Fibroblast of skin of right quadriceps (primary cell): ENCODE data around the gene YEATS2.
A peak's percentile ranks its signal among the peaks of the same experiment; 100 is the strongest.
"Not testable (repeated sequence)": the region's sequence is repeated elsewhere in the genome, so short reads cannot be mapped to it uniquely, and the experiment has no call there.

Experiments
- DNase-seq: peaks from one replicate; pipeline ENCODE4 v3.0.0-alpha.2; 2013

Gene YEATS2

DNA sequence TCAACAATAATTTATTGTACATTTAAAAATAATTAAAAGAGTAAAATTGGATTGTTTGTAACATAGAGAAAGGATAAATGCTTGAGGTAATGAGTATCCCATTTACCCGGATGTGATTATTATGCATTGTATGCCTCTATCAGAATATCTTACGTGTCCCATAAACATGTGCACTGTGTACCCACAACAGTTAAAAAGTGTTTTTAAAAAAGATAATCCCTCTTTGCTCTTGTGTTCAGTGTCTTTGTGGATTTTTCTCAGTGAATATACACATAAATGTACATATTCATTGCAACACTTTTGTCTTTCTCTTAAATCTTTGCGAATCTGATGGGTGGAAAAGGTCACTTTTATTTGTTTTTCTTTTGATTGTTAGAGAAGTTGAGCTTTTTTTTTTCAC, 20.4 kb downstream of the YEATS2 start:
- DNase-seq, result no peak

DNA sequence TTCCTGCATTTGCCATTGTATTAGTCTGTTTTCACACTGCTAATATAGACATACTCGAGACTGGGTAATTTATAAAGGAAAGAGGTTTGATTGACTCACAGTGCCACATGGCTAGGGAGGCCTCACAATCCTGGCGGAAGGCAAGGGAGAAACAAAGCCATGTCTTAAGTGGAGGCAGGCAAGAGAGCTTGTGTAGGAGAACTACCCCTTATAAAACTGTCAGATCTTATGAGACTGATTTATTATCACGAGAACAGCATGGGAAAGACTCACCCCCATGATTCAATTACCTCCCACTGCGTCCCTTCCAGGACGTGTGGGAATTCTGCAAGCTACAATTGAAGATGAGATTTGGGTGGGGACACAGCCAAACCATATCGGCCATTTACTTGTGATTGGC, 27.8 kb downstream of the YEATS2 start:
- DNase-seq, result no peak

DNA sequence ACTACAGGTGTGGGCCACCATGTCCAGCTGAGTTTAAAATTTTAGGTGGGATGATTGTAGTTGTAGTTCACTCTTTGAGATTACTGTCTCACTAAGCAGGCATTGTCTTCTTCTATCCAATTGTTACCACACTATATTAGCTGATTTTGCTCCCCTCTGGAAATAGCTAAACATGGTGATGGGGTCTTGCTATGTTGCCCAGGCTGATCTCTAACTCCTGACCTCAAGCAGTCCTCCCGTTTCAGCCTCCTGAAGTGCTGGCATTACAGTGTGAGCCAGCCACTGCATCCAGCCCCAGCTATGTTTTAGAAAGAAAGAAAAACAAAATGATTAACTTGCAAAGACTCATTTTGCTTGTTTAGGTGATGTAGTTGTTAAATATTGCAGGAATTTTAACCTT, 30.6 kb downstream of the YEATS2 start:
- no peak for DNase-seq

DNA sequence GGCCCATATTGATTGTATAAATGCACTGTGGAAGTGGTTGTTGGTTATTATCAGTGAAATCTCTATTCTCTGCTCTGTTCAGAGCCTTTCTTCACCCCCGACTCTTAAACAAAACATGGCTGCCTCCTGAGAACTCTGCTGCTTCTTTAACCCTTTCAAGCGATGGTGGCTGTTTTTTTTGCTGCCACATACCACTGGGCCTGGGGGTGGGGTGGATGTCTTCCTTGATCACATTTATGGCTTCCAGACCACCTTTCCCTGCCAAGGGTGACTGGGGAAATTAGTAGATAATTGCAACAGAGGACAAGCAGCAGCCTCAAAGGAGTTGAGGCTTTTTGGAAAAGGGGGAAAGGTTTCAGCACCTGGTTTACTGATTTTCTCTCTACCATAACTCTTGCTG, 32.8 kb downstream of the YEATS2 start:
- DNase-seq, result no peak

DNA sequence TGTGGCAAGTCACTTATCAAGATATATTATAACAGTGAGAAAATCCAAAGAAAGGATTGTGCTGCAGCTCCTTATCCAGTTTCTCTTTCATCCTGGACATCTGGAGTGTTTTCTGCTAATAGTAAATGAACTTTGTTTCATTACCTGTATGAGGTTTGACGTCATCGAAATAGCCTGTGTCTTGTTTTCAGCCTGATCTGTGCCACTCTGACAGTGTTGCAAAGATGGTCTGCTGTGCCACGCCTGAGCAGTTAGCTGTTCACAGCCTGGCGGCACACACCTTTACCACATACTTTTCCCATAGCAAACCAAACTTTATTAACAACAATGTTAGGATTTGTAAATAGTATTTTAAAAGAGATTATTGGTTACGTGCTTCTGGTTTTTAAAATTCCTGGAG, 34.0 kb downstream of the YEATS2 start:
- no peak for DNase-seq

DNA sequence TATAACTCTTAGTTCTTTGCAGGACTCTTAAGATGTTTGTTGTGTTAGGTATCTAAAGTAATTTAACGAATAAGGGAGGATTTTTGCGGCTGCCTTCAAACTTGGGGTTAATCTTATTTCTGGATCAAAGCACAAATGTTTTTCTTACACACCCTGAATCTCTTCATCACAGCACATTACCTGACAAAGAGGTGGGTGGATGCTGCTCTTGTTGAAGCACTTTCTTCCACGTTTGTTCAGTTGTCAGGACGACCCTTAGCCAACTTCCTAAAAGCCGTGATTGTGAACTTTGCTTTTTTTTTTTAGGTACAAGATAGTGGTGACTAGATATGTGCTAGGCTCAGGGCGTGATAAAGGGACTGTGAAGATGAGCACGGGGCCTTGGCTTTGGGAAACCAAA, 36.0 kb downstream of the YEATS2 start:
- no peak for DNase-seq

DNA sequence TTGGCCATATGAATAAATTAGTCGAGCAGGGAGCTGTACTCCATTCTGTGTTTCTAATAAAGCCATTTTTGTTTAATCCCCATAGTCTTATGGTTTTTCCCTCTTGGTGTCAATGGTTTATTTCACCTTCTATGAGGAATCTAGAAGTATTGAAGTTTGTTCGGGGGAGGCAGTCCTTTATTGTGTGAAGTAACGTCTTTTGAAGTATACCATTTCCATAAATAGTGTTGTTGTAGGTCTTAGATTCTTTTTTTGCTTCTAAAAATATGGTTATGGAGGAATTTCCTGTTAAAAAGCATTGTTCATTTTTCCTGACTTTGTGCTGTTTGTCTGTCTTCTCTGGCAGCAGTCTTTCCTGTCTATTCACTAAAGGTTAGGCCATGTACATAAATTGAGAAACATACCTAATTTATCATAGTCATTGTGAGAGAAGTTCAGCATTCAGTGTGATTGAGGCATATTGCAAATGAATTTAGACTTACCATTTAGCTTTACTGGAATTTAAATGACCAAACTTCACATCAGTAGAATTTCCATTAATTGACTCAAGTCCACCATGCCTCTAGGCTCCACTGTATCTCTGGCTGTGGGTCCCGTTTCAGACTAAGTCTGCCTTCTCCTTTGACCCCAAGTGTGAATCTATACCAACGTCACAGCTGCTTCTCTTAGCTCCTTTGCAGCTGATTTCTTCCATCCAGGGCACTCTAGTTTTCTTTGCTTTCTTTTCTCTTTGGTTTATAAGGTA, 37.3 kb downstream of the YEATS2 start:
- DNase-seq, result no peak

DNA sequence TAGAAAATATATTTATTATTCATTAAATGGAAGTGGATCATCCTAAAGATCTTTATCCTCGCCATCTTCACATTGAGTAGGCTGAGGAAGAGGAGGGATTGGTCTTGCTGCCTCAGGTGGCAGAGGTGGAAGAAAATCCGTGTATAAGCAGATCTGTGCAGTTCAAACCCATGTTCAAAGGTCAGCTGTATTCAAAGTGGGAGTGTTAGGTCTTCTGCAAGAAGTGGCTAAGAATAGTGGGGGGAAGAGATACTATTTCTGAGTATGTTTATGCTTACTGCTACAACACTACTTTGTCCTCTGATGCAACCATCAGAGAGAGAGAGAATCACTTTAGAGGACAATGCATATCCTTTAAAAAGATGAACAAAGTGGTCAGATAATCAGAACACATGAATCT, 39.5 kb downstream of the YEATS2 start:
- DNase-seq, result no peak

DNA sequence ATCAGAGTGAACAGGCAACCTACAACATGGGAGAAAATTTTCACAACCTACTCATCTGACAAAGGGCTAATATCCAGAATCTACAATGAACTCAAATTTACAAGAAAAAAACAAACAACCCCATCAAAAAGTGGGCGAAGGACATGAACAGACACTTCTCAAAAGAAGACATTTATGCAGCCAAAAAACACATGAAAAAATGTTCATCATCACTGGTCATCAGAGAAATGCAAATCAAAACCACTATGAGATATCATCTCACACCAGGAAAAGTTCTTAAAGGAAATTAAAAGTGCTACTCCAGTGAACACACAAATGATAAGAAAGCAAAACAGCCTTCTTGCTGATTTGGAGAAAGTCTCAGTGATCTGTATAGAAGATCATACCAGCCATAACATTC, 42.6 kb downstream of the YEATS2 start:
- DNase-seq, result not testable (repeated sequence)

DNA sequence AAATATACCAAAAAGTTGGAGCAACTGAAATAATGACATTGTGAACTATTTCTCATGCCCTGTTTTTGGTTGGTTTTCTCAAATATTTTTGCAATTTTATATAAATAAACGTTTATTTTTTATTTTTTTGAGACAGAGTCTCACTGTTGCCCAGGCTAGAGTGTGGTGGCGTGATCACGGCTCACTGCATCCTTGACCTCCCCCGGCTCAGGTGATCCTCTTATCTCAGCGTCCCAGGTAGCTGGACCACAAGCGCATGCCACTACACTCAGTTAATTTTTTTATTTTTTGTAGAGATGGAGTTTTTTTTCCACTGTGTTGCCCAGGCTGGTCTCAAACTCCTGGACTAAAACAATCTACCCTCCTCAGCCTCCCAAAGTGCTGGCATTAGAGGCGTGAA, 45.6 kb downstream of the YEATS2 start:
- no peak for DNase-seq

DNA sequence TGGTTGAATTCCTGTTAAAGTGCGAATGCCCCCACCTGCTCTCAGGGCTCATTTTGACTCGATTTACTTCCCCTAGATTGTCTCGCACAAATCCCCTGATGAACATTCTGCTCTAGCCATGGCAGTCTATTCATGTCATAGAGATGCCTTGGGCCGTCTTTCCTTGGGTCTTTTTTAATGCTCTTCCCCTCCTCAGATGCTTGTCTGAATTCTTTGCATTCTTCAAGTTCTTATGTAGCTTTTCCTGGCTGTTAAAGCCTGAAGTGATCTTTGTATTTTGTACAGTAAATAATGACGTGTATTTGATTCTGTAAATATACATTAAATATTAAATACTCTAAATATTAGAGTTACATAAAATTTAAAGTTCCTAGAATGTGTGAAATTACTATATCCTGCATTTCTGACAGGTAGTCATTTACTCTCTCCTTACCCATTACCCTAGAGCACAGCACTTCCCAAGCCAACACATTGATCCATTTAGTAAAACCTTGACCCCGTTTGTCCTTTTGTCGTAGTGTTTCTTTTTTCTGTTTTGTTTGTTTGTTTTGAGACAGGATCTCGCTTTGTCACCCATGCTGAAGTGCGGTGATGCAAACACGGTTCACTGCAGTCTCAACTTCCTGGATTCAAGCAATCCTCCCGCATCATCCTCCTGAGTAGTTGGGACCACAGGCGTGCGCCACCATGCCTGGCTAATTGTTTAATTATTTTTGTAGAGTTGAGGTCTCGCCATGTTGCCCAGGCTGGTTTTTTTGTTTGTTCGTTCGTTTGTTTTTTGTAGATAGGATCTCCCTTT, 47.9 kb downstream of the YEATS2 start:
- DNase-seq, result peak; percentile 60

DNA sequence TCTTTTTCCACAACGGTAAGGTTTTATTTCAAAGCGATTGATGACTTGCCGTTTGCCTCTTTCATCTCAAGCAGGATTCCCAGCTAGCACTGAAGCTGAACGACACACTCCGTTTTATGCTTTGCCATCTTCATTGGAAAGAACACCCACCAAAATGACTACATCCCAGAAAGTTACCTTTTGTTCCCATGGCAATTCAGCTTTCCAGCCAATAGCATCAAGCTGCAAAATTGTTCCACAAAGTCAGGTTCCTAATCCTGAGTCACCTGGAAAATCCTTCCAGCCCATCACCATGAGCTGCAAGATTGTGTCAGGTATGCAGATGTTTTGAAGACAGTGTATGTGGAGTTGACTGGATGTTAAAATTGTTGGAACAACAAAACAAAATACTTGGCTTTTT, 56.5 kb downstream of the YEATS2 start:
- DNase-seq, result no peak

DNA sequence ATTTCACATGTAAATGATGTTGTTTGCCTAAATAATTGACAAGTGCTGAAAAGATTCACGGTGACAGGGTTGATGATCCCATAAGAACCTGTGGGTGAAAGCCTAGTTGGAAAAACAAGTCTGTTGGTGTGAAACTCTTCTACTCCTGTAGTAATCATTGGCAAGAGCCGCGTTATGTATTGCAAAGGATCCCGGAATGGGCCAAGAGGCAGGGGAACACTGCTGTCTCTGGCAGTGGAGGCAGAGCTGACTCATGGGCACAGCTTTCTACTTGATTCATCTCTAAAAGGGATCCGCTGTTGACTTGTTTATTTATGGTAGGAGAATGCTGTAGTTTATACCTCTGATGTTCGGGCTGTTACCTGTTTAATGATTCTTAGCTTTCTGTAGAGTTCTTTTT, 64.7 kb downstream of the YEATS2 start:
- DNase-seq, result no peak

DNA sequence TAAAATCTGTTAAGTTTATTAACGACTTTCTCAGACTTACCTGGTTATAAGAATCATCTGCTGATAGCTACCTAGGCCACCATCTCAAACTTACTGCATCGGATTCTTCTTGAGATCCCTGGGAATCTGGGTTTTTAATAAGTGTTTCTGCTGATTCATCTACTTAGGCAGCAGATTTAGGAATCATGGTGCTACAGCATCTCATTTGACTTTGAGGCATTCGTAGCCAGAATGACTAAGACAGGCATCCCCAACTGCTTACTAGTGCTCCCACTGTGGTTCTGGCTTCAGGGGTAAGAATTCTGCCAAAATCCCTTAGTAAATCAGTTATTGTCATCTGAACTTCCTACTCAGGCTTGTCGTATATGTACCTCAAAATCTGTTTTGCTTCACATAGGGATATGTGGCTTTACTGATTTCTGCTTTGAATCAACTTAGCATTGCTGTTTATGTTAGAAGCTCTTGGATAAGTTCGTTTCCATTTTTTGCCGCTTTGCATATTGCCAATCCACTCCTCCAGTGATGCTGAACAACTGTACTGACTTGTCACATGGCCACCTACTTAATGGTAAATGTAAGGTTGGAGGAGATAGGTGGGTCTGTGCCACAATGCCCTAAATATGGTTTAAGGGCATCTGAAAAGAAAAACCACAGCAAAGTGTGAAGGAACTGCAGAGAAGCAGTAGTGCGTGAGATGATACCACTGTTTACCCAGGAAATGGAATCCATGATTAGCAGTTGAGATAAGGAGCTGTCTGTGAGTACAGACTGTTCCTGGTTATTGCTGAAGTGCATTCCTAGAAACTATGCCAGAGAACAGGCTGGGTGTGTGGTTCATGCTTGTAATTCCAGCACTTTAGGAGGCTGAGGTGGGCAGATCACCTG, 67.5 kb downstream of the YEATS2 start:
- peak; percentile 56 for DNase-seq

DNA sequence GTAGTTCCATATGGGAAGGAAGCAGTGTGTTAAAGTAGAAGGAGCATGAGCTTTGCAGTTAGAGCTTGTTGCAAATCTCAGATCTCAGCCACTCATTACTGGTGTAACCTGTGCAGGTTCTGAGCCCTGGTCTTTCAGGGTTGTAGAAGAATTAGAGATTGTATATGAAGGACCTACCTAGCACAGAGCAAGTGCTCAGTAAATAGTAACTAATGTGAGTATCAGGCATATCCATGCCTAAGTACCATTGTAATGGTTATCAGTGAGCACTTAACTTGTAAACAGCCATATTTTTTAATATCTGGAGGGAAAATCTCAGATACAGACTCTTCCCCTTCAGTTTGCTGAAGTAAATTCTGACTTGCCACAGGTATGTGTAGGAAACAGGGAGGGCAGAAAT, 68.5 kb downstream of the YEATS2 start:
- DNase-seq, result no peak

DNA sequence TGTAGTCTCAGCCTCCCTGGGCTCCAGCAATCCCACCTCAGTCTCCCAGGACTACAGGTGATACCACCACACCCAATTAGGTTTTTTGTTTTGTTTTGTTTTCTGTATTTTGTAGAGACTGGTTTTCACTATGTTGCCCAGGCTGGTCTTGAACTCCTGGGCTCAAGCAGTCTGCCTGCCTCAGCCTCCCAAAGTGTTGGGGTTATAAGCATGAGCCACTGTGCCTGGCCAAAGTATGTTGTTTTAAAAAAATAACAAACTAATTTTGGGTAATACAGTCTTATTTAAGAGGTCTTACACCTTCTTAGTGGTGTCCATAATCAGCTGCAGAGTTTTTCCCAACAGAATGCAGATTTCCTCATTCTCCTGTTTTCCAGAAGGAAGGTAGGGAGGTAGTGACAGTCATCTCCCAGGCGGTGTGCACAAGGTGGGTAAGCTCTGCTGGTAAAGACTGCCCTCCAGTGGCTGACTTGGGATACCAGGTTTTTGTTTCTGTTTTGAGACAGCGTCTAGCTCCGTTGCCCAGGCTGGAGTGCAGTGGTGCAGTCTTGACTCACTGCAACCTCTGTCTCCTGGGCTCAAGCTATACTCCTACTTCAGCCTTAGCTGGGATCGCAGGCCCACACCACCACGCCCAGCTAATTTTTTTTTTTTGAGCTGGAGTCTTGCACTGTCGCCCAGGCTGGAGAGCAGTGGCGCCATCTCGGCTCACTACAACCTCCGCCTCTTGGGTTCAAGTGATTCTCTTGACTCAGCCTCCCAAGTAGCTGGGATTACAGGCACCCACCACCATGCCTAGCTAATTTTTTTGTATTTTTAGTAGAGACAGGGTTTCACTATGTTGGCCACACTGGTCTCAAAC, 69.4 kb downstream of the YEATS2 start:
- DNase-seq, result peak; percentile 58

DNA sequence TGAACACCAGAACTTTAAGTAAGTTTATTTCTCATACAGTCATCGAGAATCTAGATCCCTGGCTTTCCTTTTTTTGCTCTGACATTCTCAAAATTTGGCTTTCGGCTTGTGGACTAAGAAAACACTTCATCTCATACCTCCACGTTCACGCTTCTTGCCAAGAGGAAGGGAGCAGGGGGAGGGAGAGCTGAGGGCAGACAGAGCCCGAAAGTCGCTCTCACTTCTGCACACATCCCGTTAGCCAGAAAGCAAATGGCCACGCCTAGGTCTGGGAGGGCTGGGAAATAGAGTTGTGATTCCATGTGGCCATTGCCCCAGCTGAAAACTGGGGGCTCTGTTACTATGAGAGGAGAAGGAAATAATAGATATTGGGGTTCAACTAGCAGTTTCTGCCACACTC, 70.5 kb downstream of the YEATS2 start:
- DNase-seq, result no peak

DNA sequence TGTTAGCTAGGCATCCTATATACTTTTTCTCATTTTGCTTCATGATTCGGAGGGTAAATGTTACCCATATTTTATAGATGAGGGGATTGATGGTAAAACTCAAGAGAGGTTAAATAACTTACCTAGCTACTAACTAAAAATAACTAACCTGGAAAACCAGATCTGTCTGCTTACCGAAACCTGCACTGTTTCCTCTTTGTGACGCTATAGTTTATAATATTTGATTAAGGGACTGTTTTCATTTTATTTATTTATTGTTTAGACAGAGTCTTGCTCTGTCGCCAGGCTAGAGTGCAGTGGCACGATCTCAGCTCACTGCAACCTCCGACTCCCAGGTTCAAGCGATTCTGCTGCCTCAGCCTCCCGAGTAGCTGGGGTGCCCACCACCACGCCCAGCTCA, 71.9 kb downstream of the YEATS2 start:
- DNase-seq, result no peak

DNA sequence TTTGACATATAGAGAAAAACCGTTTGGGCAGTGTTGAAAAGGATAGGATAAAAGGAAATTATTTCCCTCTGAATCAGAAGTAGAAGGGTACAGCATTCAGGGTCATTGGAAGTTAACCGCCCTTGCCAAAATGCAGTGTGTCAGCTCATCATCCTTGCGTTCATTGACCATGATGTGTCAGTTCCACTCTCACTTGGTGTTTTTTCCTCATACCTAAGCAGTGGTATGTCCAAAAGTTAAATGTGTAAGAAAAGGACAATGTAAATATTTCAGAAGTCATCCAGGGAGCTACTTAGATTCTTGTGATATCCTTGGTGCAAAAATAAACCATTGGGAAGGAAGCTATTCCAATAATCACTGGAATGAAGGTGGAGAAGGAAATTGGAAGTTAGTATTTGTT, 77.0 kb downstream of the YEATS2 start:
- DNase-seq, result peak; percentile 41

DNA sequence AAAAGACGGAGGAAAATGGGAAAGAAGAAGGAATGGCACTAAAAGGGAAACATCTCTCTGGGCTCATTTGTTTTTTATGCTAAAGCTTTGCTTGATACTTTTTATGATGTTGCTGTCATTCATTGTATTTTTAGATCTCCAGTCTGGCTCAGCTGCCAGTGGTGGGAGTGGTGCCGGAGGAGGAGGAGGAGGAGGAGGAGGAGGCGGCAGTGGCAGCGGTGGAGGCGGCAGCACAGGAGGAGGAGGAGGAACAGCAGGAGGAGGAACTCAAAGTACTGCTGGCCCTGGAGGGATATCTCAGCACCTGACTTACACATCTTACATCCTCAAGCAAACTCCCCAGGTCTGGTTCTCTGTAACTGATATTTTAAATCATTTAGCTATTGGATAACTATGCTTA, 78.2 kb downstream of the YEATS2 start:
- DNase-seq, result no peak

DNA sequence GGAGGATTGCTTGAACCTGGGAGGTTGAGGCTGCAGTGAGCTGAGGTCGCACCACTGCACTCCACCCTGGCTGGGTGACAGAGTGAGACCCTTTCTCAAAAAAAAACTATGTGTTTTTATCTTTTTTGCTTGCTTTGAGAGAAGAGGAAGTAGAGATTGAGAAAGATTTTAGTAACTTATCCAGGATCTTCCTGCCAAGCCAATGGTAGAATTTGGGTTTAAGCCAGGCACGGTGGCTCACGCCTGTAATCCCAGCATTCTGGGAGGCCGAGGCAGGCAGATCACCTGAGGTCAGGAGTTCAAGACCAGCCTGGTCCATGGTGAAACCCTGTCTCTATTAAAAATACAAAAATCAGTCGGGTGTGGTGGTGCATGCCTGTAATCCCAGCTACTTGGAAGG, 78.9 kb downstream of the YEATS2 start:
- DNase-seq, result not testable (repeated sequence)

DNA sequence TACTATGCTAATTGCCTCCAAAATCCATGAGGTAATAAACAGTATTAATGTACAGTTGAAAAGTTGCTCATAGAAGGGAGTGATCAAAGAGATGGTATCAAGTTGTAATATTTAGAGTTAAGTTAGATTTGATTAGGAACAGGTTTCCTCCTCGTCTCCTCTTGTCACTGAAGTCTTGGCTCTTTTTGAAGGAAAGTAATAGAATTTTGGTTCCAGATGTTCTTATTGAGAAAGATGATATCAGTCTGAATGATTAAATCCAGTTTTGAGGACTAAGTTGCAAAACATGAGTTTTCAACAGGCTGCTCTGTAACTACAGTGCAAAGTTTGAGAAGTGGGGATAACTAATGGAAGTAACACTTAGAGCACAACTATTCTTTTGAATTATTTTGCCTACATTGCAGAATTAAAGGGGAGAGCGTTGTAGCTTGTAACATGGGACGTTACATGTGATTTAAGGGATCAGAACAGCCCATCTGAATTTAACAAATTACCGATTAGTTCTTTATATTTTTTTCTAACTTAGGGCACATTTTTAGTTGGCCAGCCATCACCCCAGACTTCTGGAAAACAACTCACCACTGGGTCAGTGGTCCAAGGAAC, 79.5 kb downstream of the YEATS2 start:
- no peak for DNase-seq
